Hippocampal formation (tissue), 2 donors: Measurements from ENCODE around the gene ATP6V0C.
"Not testable (repeated sequence)": the region's sequence is repeated elsewhere in the genome, so short reads cannot be mapped to it uniquely, and the experiment has no call there.

ENCODE experiments used
- DNase-seq, 2 donors: peaks; one replicate each; lab custom pipeline; 2025; lab: John Stamatoyannopoulos, UW

ATP6V0C gene

DNA sequence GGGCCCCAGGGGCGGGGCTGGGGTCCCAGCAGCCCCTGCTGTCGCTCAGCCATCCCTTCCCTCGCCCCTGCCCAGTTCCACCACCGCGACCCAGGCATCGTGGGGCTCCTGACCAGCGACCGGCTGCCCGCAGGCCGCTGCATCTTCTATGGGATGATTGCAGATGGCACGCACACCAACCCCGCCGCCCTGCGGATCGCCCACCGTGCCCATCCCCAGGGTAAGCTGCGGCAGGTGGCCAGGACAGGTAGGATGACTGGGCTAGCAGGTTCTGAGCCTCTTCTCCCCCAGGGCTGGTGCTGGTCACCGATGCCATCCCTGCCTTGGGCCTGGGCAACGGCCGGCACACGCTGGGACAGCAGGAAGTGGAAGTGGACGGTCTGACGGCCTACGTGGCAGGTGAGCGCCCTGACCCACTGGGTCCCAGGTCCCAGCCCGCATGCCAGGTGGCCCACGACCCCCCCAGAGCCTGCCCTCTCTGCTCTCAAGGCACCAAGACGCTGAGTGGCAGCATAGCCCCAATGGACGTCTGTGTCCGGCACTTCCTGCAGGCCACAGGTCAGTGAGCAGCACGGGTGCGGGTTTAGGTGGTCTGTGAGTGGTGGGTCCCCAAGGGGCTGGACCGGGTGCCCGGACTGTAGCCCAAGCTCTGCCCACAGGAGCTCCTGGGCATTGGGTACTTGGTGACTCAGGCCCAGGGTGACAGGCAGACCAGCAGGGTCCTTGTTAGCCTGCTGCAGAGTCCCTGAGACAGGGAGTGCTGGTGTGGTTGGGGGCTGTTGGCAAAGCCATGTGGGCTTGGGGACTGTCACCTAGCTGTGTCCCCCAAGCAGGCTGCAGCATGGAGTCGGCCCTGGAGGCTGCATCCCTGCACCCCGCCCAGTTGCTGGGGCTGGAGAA is 14.7 kb downstream of the ATP6V0C start:
- DNase-seq, result no peak

- no peak for DNase-seq
Observed at GRCh38 chr16:2529061-2529931, 15.5 kb downstream of the ATP6V0C start.

DNA sequence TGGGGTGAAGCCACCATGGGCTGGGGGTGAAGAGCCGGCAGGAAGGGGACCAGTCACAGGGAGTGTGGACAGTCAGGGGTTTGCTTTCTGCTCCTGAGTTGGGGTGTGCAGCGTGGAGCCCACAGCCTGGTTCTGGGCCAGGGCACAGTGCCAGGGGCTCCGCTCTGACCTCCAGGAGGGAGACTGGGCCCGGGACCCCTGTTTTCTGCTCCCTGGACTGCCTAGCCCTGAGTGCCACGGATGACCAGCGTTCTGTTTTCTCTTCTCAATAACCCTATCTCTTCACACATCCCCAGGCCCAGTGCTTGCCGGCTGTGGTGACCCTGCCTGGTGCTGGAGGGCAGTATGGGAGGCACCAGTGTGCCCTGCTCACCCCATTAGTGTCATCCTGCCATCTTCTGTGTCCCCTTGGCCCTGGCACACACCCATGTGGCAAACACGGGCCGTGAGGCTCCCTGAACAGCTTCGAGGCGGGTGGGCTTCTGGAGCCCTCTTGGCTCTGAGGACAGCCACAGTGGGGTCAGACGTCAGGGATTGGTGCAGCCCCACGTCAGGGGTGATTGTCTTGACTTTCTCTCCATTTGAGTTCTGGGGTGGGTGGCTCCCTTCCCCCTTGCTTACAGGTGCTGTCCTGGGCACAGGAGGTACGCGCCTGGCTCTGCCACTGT is 16.3 kb downstream of the ATP6V0C start:
- DNase-seq, result no peak

- DNase-seq, result no peak
Observed at GRCh38 chr16:2530629-2531318, 17.0 kb downstream of the ATP6V0C start.

- DNase-seq, result no peak
Observed at GRCh38 chr16:2531371-2531695, 17.6 kb downstream of the ATP6V0C start, which contains the start of gene CEMP1. Gene CEMP1 (minus strand): TSS chr16:2531408. CDS start chr16:2531073, 335 bp downstream.

GRCh38 chr16:2531696-2532493 is 18.1 kb downstream of the ATP6V0C start:
- DNase-seq, result peak; percentile 94 to 96

DNA sequence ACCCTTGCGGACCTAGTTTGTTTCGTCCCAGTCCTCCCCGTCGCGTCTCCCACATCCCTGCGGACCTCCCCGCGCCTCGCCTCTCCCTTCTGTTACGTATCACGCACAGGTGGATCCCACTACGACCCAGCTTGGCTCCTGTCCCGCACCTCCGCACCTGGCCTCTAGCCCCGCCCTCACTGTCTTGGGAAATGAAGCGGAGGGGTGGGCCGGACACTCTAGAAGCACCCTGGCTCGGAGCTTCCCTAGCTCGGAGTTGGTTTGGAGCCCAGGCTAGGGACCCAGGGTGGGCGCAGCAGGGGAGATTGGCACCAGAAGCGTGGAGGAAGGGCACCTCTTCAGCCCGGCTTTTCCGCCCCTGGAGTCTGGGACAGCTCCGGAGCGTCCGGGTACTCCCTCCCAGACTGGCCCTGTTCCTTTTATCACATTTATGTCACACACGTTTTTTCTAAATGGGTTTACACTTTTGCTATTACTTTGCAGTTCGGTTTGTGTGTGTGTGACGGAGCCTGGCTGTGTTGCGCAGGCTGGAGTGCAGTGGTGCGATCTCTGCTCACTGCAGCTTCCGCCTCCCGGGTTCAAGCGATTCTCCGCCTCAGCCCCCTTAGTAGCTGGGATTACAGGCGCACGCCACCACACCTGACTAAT is 18.9 kb downstream of the ATP6V0C start:
- peak in 1 of 2 donors; percentile 27 for DNase-seq

- DNase-seq, result not testable (repeated sequence)
Observed at GRCh38 chr16:2533142-2533755, 19.5 kb downstream of the ATP6V0C start.

DNA sequence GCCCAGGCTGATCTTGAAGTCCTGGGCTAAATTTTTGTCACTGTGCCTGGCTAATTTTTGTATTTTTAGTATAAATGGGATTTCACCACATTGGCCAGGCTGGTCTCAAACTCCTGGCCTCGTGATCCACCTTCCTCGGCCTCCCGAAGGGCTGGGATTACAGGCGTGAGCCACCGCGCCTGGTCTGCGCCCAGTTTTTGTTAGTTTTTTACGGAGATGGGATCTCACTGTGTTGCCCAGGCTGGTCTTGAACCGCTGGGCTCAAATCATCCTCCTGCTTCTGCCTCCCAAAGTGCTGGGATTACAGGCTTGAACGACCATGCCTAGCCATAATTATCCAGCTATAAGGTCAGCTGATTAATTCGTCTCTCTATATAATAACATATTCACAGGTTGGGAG is 20.2 kb downstream of the ATP6V0C start:
- no peak for DNase-seq

DNA sequence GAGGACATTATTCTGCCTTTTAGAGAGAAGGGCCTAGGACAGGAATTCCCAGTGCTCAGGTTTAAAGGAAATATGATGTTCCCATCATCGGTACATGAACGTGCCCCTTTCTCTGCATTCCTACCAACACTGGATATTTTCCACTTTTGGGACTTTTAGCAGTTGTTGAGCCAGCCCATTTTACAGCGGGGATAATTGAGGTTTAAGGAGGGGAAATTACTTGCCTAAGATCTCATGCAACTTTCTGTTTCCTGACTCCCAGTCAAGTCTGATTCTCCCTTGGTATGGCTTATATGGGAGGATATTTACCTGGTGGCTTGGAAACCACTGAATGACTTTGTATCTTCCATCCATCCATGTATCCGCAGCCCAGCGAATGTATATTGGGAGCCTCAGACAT is 20.6 kb downstream of the ATP6V0C start:
- not testable (repeated sequence) for DNase-seq

GRCh38 chr16:2535625-2536013 is 21.9 kb downstream of the ATP6V0C start:
- no peak for DNase-seq

- peak; percentile 93 to 95 for DNase-seq
Observed at GRCh38 chr16:2537451-2538379, 24.0 kb downstream of the ATP6V0C start, which contains the start of gene PDPK1. Gene PDPK1 (plus strand): TSS chr16:2538021. CDS start chr16:2538113, 92 bp downstream.

- DNase-seq, result not testable (repeated sequence)
Observed at GRCh38 chr16:2539192-2539844, 25.6 kb downstream of the ATP6V0C start.

- not testable (repeated sequence) for DNase-seq
Observed at GRCh38 chr16:2539845-2540458, 26.2 kb downstream of the ATP6V0C start.

- DNase-seq, result not testable (repeated sequence)
Observed at GRCh38 chr16:2540912-2541311, 27.2 kb downstream of the ATP6V0C start.

DNA sequence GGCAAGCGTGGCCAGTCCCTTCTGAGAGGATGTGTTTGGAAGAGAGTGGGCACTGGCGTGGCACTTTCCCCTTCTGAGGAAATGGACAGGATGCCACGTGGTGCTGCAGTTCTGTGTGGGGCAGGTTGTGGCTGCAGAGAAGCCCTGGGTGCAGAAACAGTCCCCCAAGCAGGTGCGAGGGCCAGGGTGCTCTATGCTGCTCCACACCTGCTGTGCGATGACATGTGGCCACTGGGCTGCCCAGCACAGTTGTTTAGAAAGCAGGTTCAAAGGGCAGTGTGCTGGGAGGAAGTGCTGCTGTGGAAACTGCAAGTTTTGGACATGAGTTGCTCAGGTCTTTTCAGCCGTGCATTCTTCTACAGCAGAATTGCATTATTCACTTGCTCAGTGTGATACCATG is 27.7 kb downstream of the ATP6V0C start:
- not testable (repeated sequence) for DNase-seq

DNA sequence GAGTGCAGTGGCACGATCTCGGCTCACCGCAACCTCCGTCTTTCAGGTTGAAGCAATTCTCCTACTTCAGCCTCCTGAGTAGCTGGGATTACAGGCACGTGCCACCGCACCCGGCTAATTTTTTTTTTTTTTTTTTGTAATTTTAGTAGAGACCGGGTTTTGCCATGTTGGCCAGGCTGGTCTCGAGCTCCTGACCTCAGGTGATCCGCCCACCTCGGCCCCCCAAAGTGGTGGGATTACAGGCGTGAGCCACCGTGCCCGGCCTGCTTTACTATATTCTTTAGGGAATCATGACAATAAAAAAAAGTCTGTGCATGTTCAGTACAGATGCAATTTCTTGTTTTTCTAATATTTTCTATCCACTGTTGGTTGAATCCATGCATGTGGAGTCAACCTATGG is 30.0 kb downstream of the ATP6V0C start:
- not testable (repeated sequence) for DNase-seq
